MCF 10A (cell line): ENCODE data around the gene MYO1D. TPM values are rescaled to one million over a fixed set of nuclear protein-coding genes. Genes with fewer than 3 reads are reported as not detected.

ENCODE experiments used
- BruUV-seq: library from RNA; stranded (reverse); fragments of 400-500 nt; replicated peaks from 2 replicates; lab custom pipeline; 2021; lab: Mats Ljungman, UMichigan
- CTCF ChIA-PET: fragments of 300-600 bp; sonication (Branson Sonifier 250); formaldehyde crosslinking; extraction: SDS; loops from one replicate; lab custom pipeline; 2021; ENCODE audit warnings: antibody characterized with exemption, inconsistent platforms; lab: Yijun Ruan, JAX
- POLR2A ChIA-PET: fragments of 300-600, 350-650 bp; sonication (Branson Sonifier 250); formaldehyde crosslinking; extraction: SDS; loops from one replicate; lab custom pipeline; 2020; ENCODE audit warnings: antibody characterized with exemption, inconsistent platforms; lab: Yijun Ruan, JAX
- DNase-seq: peaks from one replicate; pipeline ENCODE4 v3.0.0-alpha.2; 2018; ENCODE audit not compliant: unreplicated experiment
- H3K27ac Mint-ChIP-seq: one replicate; pipeline ENCODE4 v1.8.0; 2022; ENCODE audit warnings: mild to moderate bottlenecking, low read depth, mixed read lengths; ENCODE audit not compliant: unreplicated experiment
- H3K27me3 Mint-ChIP-seq: one replicate; pipeline ENCODE4 v1.8.0; 2022; ENCODE audit warnings: mixed read lengths; ENCODE audit not compliant: insufficient read depth, unreplicated experiment
- H3K36me3 Mint-ChIP-seq: one replicate; pipeline ENCODE4 v1.8.0; 2022; ENCODE audit warnings: mild to moderate bottlenecking, moderate library complexity, mixed read lengths; ENCODE audit not compliant: insufficient read depth, unreplicated experiment
- H3K4me1 Mint-ChIP-seq: one replicate; pipeline ENCODE4 v1.8.0; 2022; ENCODE audit warnings: mixed read lengths; ENCODE audit not compliant: insufficient read depth, unreplicated experiment
- H3K4me3 Mint-ChIP-seq: one replicate; pipeline ENCODE4 v1.8.0; 2022; ENCODE audit warnings: mild to moderate bottlenecking, moderate library complexity, mixed read lengths; ENCODE audit not compliant: unreplicated experiment
- H3K9me3 Mint-ChIP-seq: one replicate; pipeline ENCODE4 v1.8.0; 2022; ENCODE audit warnings: mixed read lengths; ENCODE audit not compliant: unreplicated experiment
- intact Hi-C: fragments of 100-400 bp; cut with micrococcal nuclease; formaldehyde crosslinking; loops from 2 replicates; pipeline ENCODE4 v1.14.1; 2022
- total RNA-seq: library from RNA; stranded (reverse); gene quantifications from 2 replicates; pipeline ENCODE4 v1.2.3, GENCODE V29; 2022
- TF ChIP-seq, protein P1 (sequence below): fragments of 200-600 bp; IDR thresholded peaks from one replicate; pipeline ENCODE4 v1.8.0; 2022; ENCODE audit warnings: antibody characterized with exemption, mild to moderate bottlenecking; ENCODE audit not compliant: unreplicated experiment

MYO1D gene
- total RNA-seq, 1 experiment from 2014 or later, result 30.5 TPM

- POLR2A ChIA-PET, result no interaction called here
- intact Hi-C loops, result no loop called here
- Mint-ChIP-seq H3K4me3 (no peak overlapping the region), H3K9me3 (no peaks in the 10 kb centered on the region), H3K27me3 (no peaks in the 10 kb centered on the region), H3K27ac (no peak overlapping the region), H3K4me1 (no peaks in the 10 kb centered on the region), H3K36me3 (no peaks in the 10 kb centered on the region)
- CTCF ChIA-PET, result interaction anchor here (1.1 kb wide), 1 partner anchor 399 kb away, joined by 4 read pairs; no protein-coding TSS in a partner anchor
- DNase-seq, result no peak
- TF ChIP-seq, protein P1, sequence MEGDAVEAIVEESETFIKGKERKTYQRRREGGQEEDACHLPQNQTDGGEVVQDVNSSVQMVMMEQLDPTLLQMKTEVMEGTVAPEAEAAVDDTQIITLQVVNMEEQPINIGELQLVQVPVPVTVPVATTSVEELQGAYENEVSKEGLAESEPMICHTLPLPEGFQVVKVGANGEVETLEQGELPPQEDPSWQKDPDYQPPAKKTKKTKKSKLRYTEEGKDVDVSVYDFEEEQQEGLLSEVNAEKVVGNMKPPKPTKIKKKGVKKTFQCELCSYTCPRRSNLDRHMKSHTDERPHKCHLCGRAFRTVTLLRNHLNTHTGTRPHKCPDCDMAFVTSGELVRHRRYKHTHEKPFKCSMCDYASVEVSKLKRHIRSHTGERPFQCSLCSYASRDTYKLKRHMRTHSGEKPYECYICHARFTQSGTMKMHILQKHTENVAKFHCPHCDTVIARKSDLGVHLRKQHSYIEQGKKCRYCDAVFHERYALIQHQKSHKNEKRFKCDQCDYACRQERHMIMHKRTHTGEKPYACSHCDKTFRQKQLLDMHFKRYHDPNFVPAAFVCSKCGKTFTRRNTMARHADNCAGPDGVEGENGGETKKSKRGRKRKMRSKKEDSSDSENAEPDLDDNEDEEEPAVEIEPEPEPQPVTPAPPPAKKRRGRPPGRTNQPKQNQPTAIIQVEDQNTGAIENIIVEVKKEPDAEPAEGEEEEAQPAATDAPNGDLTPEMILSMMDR, result no peak
- no TSS peak for BruUV-seq
Measured at GRCh38 chr17:32510466-32510865, 366.5 kb downstream of the MYO1D start.

- H3K36me3 Mint-ChIP-seq, result no peaks in the 10 kb centered on the region
- CTCF ChIA-PET, result interaction anchor here (0.6 to 0.7 kb wide), 2 partner anchors 40 to 428 kb away, joined by 3 read pairs; no protein-coding TSS in a partner anchor
Measured at GRCh38 chr17:32508926-32509325, 368.0 kb downstream of the MYO1D start.

GRCh38 chr17:32504166-32504990 is 372.5 kb downstream of the MYO1D start:
- H3K4me3 Mint-ChIP-seq, result no peak overlapping the region
- no peaks in the 10 kb centered on the region for H3K36me3 Mint-ChIP-seq
- no TSS peak for BruUV-seq
- H3K9me3 Mint-ChIP-seq, result no peaks in the 10 kb centered on the region
- no peaks in the 10 kb centered on the region for H3K27me3 Mint-ChIP-seq
- peaks cover 22% of the 10 kb centered on the region for H3K4me1 Mint-ChIP-seq
- intact Hi-C loops, result no loop called here
- POLR2A ChIA-PET, result interaction anchor here (0.6 to 1.1 kb wide), 4 partner anchors 17 to 87 kb away, joined by 3 to 4 read pairs (median 3); partner anchors contain the start of gene CDK5R1
- peak overlapping the region; percentile 52 for H3K27ac Mint-ChIP-seq
- TF ChIP-seq, protein P1, result no peak
- DNase-seq, result peak; percentile 60
- CTCF ChIA-PET, result interaction anchor here (0.6 kb wide), 2 partner anchors 141 to 254 kb away, joined by 3 read pairs; no protein-coding TSS in a partner anchor

More at GRCh38 chr17:32508926-32509325, 368.0 kb downstream of the MYO1D start:
- DNase-seq, result no peak
- H3K27ac Mint-ChIP-seq, result no peak overlapping the region
- intact Hi-C loops, result no loop called here
- no peaks in the 10 kb centered on the region for H3K9me3 Mint-ChIP-seq
- BruUV-seq, result no TSS peak
- TF ChIP-seq, protein P1, result no peak
- H3K4me1 Mint-ChIP-seq, result peaks cover 10% of the 10 kb centered on the region
- POLR2A ChIA-PET, result interaction anchor here (0.5 to 1.0 kb wide), 3 partner anchors 9 to 305 kb away, joined by 3 read pairs; no protein-coding TSS in a partner anchor
- H3K27me3 Mint-ChIP-seq, result no peaks in the 10 kb centered on the region
- no peak overlapping the region for H3K4me3 Mint-ChIP-seq
